HepG2 (cell line): Measurements from ENCODE around the gene KLC4. TPM values are rescaled to one million over a fixed set of nuclear protein-coding genes. Genes with fewer than 3 reads are reported as not detected.

ENCODE experiments used
- ARNTL ChIP-seq: sonication (generic); formaldehyde crosslinking; IDR thresholded peaks from 2 replicates; pipeline ENCODE4 v1.4.0; 2020; ENCODE audit warnings: mild to moderate bottlenecking, missing genetic modification reagents
- CENPX ChIP-seq: sonication (generic); formaldehyde crosslinking; IDR thresholded peaks from 2 replicates; pipeline ENCODE4 v1.9.0; 2021; ENCODE audit warnings: mild to moderate bottlenecking, missing genetic modification reagents, moderate library complexity
- FOSL2 ChIP-seq: sonication (generic); formaldehyde crosslinking; IDR thresholded peaks from 2 replicates; pipeline ENCODE4 v1.4.0; 2020; ENCODE audit warnings: missing genetic modification reagents
- GTF3A ChIP-seq: sonication (generic); formaldehyde crosslinking; conservative IDR thresholded peaks from 2 replicates; pipeline ENCODE4 v1.4.0; 2020; ENCODE audit warnings: mild to moderate bottlenecking, missing genetic modification reagents
- HOXA9 ChIP-seq: sonication (generic); formaldehyde crosslinking; IDR thresholded peaks from 2 replicates; pipeline ENCODE4 v1.8.1; 2022; ENCODE audit warnings: missing genetic modification reagents, mild to moderate bottlenecking, moderate library complexity, borderline replicate concordance
- KDM1A ChIP-seq: IDR thresholded peaks from 2 replicates; pipeline ENCODE4 v1.6.1; 2016; ENCODE audit warnings: missing compliant biosample characterization
- MAF1 ChIP-seq: sonication (generic); formaldehyde crosslinking; IDR thresholded peaks from 2 replicates; pipeline ENCODE4 v1.5.0; 2020; ENCODE audit warnings: missing genetic modification reagents, borderline replicate concordance
- MAZ ChIP-seq, 2 experiments: sonication (generic) in 1 of 2; formaldehyde crosslinking in 1 of 2; IDR thresholded peaks; 2 replicates each; pipeline versions ENCODE4 v1.5.0 to v1.6.1; 2012 to 2020; ENCODE audit warnings: low read depth in 2 of 2, mild to moderate bottlenecking in 2 of 2, borderline replicate concordance in 1 of 2, improper control_type of control experiment in 1 of 2, low read length in 1 of 2, missing genetic modification reagents in 1 of 2, moderate library complexity in 1 of 2
- MIER3 ChIP-seq: IDR thresholded peaks from 2 replicates; pipeline ENCODE4 v1.6.1; 2016; ENCODE audit warnings: missing compliant biosample characterization, borderline replicate concordance
- NCOR1 ChIP-seq: fragments of 200-600 bp; sonication (generic); IDR thresholded peaks from 2 replicates; pipeline ENCODE4 v1.7.0; 2017; ENCODE audit warnings: antibody characterized with exemption, low read length, borderline replicate concordance
- NRL ChIP-seq: sonication (generic); formaldehyde crosslinking; IDR thresholded peaks from 2 replicates; pipeline ENCODE4 v1.5.0; 2020; ENCODE audit warnings: missing genetic modification reagents, mild to moderate bottlenecking, moderate library complexity, borderline replicate concordance
- PHF20 ChIP-seq: sonication (generic); formaldehyde crosslinking; IDR thresholded peaks from 2 replicates; pipeline ENCODE4 v1.5.0; 2020; ENCODE audit warnings: mild to moderate bottlenecking, missing genetic modification reagents
- SRSF9 ChIP-seq: fragments of 200-400 bp; formaldehyde crosslinking; IDR thresholded peaks from 2 replicates; pipeline ENCODE4 v1.6.1; 2018; ENCODE audit warnings: borderline replicate concordance, mild to moderate bottlenecking, low read depth, low read length; ENCODE audit not compliant: insufficient read depth, poor library complexity, severe bottlenecking
- TARDBP ChIP-seq: sonication (generic); formaldehyde crosslinking; IDR thresholded peaks from 2 replicates; pipeline ENCODE4 v1.8.0; 2022; ENCODE audit warnings: mild to moderate bottlenecking, missing genetic modification reagents
- TGIF2 ChIP-seq: IDR thresholded peaks from 2 replicates; pipeline ENCODE4 v1.6.1; 2016; ENCODE audit warnings: control low read depth, missing compliant biosample characterization
- YY1 ChIP-seq: IDR thresholded peaks from 2 replicates; pipeline ENCODE4 v1.6.1; 2011; ENCODE audit warnings: low read length, low read depth, moderate library complexity, mild to moderate bottlenecking; ENCODE audit not compliant: insufficient read depth, insufficient replicate concordance
- ZNF34 ChIP-seq: sonication (generic); formaldehyde crosslinking; IDR thresholded peaks from 2 replicates; pipeline ENCODE4 v1.4.0; 2020; ENCODE audit warnings: mild to moderate bottlenecking, missing genetic modification reagents, borderline replicate concordance
- ZNF354B ChIP-seq: sonication (generic); formaldehyde crosslinking; IDR thresholded peaks from 2 replicates; pipeline ENCODE4 v1.8.0; 2022; ENCODE audit warnings: mild to moderate bottlenecking, missing genetic modification reagents
- ZNF367 ChIP-seq: sonication (generic); formaldehyde crosslinking; IDR thresholded peaks from 2 replicates; pipeline ENCODE4 v1.4.0; 2020; ENCODE audit warnings: missing genetic modification reagents, borderline replicate concordance
- ZNF451 ChIP-seq: sonication (generic); formaldehyde crosslinking; IDR thresholded peaks from 2 replicates; pipeline ENCODE4 v1.5.0; 2020; ENCODE audit warnings: mild to moderate bottlenecking, missing genetic modification reagents
- ZNF501 ChIP-seq: sonication (generic); formaldehyde crosslinking; IDR thresholded peaks from 2 replicates; pipeline ENCODE4 v1.5.1; 2020; ENCODE audit warnings: mild to moderate bottlenecking, moderate library complexity, missing genetic modification reagents
- ZNF749 ChIP-seq: sonication (generic); formaldehyde crosslinking; IDR thresholded peaks from 2 replicates; pipeline ENCODE4 v1.8.0; 2022; ENCODE audit warnings: mild to moderate bottlenecking, missing genetic modification reagents, moderate library complexity, borderline replicate concordance
- polyA plus RNA-seq, 8 experiments: library from polyadenylated mRNA; depleted of rRNA in 3 of 8; stranded (reverse) in 7 of 8; unstranded in 1 of 8; fragments of >200 nt; fragmentation: Illumina TruSeq in 4 of 8; extraction: Trizol in 4 of 8; gene quantifications; 2 replicates each; pipeline versions ENCODE4 v1.2.1 to v1.2.3, GENCODE V29; 2011 to 2016; ENCODE audit warnings: low read depth in 4 of 8, missing spikeins in 1 of 8, mixed read lengths in 1 of 8; ENCODE audit not compliant: insufficient read depth in 1 of 8
- total RNA-seq, 5 experiments: library from RNA; depleted of rRNA; stranded (reverse); fragments of >200 nt; fragmentation: Illumina TruSeq; extraction: Trizol; gene quantifications; 2 replicates each; pipeline ENCODE4 v1.2.3, GENCODE V29; 2016; ENCODE audit warnings: low read depth in 1 of 5
- TF ChIP-seq, protein P1 (sequence below): sonication (generic); formaldehyde crosslinking; IDR thresholded peaks from 2 replicates; pipeline ENCODE4 v1.4.0; 2020; ENCODE audit warnings: missing genetic modification reagents
- TF ChIP-seq, protein P2 (sequence below): sonication (generic); formaldehyde crosslinking; IDR thresholded peaks from 2 replicates; pipeline ENCODE4 v1.4.0; 2020; ENCODE audit warnings: mild to moderate bottlenecking, missing genetic modification reagents

KLC4 gene
- total and polyA plus RNA-seq, 2 of the 13 experiments (the other 11 are each of a cell fraction or from before 2014, with no cell fraction given): 45.4 to 70.4 TPM

DNA sequence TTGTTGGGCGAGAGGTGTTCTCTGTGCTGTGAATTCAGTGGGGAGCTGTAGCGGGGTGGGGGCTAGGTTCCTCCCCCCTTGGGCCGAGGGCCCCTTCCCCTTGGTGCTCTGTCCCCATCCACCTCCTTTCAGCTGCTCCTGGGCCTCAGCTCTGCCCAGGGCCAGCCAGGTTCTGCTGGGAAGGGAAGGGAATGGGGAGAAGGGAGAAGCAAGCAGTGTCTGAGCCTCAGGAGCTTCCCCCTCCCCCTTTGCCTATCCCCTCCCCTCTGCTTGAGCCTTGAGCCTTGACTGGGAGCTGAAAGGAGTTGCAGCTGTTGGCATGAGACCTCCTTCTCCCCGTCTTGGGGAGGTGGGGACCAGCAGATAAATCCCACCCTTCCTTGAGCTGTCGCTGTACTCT is 38.6 kb upstream of the KLC4 start (continued):
- TF ChIP-seq NCOR1 (no peak), ZNF367 (no peak), GTF3A (CRISPR knock-in tag) (no peak), PHF20 (CRISPR knock-in tag) (no peak), ZNF749 (no peak), ZNF451 (CRISPR knock-in tag) (no peak), TARDBP (CRISPR knock-in tag) (no peak; the same call in 1 of the 2 replicates), CENPX (CRISPR knock-in tag) (no peak), KDM1A (CRISPR knock-in tag) (no peak), FOSL2 (no peak), MAZ (IDR thresholded peaks at IDR 0.05; ENCODE audit: borderline replicate concordance, low read depth, low read length) (no peak), MAZ (CRISPR knock-in tag; IDR thresholded peaks at IDR 0.05; ENCODE audit: low read depth) (no peak), YY1 (no peak), HOXA9 (CRISPR knock-in tag) (no peak), ZNF34 (CRISPR knock-in tag) (no peak; the same call in 1 of the 2 replicates), MAF1 (CRISPR knock-in tag) (no peak), MIER3 (CRISPR knock-in tag) (no peak), ARNTL (CRISPR knock-in tag) (peak; percentile 38), ZNF354B (CRISPR knock-in tag) (peak; percentile 30; the same call in 1 of the 2 replicates), TGIF2 (CRISPR knock-in tag) (no peak), SRSF9 (no peak), ZNF501 (no peak; the same call in 1 of the 2 replicates), NRL (CRISPR knock-in tag) (no peak)
- TF ChIP-seq, protein P1, sequence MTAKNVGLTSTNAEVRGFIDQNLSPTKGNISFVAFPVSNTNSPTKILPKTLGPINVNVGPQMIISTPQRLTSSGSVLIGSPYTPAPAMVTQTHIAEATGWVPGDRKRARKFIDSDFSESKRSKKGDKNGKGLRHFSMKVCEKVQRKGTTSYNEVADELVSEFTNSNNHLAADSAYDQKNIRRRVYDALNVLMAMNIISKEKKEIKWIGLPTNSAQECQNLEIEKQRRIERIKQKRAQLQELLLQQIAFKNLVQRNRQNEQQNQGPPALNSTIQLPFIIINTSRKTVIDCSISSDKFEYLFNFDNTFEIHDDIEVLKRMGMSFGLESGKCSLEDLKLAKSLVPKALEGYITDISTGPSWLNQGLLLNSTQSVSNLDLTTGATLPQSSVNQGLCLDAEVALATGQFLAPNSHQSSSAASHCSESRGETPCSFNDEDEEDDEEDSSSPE (CRISPR knock-in tag): no peak
- TF ChIP-seq, protein P2, sequence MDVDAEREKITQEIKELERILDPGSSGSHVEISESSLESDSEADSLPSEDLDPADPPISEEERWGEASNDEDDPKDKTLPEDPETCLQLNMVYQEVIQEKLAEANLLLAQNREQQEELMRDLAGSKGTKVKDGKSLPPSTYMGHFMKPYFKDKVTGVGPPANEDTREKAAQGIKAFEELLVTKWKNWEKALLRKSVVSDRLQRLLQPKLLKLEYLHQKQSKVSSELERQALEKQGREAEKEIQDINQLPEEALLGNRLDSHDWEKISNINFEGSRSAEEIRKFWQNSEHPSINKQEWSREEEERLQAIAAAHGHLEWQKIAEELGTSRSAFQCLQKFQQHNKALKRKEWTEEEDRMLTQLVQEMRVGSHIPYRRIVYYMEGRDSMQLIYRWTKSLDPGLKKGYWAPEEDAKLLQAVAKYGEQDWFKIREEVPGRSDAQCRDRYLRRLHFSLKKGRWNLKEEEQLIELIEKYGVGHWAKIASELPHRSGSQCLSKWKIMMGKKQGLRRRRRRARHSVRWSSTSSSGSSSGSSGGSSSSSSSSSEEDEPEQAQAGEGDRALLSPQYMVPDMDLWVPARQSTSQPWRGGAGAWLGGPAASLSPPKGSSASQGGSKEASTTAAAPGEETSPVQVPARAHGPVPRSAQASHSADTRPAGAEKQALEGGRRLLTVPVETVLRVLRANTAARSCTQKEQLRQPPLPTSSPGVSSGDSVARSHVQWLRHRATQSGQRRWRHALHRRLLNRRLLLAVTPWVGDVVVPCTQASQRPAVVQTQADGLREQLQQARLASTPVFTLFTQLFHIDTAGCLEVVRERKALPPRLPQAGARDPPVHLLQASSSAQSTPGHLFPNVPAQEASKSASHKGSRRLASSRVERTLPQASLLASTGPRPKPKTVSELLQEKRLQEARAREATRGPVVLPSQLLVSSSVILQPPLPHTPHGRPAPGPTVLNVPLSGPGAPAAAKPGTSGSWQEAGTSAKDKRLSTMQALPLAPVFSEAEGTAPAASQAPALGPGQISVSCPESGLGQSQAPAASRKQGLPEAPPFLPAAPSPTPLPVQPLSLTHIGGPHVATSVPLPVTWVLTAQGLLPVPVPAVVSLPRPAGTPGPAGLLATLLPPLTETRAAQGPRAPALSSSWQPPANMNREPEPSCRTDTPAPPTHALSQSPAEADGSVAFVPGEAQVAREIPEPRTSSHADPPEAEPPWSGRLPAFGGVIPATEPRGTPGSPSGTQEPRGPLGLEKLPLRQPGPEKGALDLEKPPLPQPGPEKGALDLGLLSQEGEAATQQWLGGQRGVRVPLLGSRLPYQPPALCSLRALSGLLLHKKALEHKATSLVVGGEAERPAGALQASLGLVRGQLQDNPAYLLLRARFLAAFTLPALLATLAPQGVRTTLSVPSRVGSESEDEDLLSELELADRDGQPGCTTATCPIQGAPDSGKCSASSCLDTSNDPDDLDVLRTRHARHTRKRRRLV: no peak
